GM12878 (cell line): ENCODE measurements around the gene AMZ2. TPM values are rescaled to one million over a fixed set of nuclear protein-coding genes. Genes with fewer than 3 reads are reported as not detected.
"Not testable (repeated sequence)": the region's sequence is repeated elsewhere in the genome, so short reads cannot be mapped to it uniquely, and the experiment has no call there.

ENCODE experiments used
- ATAC-seq: fragments of 200-7000 bp; cut with Tn5 transposase; 3 replicates; pipeline ENCODE4 v1.9.1; 2020; ENCODE audit warnings: mild to moderate bottlenecking, moderate library complexity
- BruUV-seq: library from RNA; stranded (reverse); fragments of 400-500 nt; replicated peaks from 2 replicates; lab custom pipeline; 2021; lab: Mats Ljungman, UMichigan
- CTCF ChIA-PET: fragments of 300-600 bp; sonication (Branson Sonifier 250); formaldehyde crosslinking; extraction: SDS; loops from one replicate; lab custom pipeline; 2021; ENCODE audit warnings: inconsistent platforms; lab: Yijun Ruan, JAX
- POLR2A ChIA-PET: fragments of 350-600 bp; formaldehyde crosslinking; extraction: SDS; loops from one replicate; lab custom pipeline; 2021; ENCODE audit warnings: inconsistent platforms; lab: Charles Lee
- RAD21 ChIA-PET: fragments of 300-600 bp; sonication (Branson Sonifier 250); formaldehyde crosslinking; loops from one replicate; lab custom pipeline; 2023; ENCODE audit warnings: antibody characterized with exemption; ENCODE audit not compliant: unreplicated experiment; lab: Charles Lee
- SMC1A ChIA-PET: fragments of 300-600 bp; sonication (Branson Sonifier 250); formaldehyde crosslinking; loops from one replicate; lab custom pipeline; 2023; ENCODE audit not compliant: unreplicated experiment, uncharacterized antibody; lab: Charles Lee
- DNase-seq: peaks from one replicate; pipeline ENCODE4 v3.0.0-alpha.2; 2011; ENCODE audit warnings: low read depth, low spot score
- FAIRE-seq: peaks from 3 replicates; lab custom pipeline; 2011; peaks lifted over from hg19 to GRCh38; lab: Jason Lieb, UNC
- H2AFZ ChIP-seq: 2 replicates; pipeline ENCODE4 v1.6.0; 2011; ENCODE audit warnings: low read depth, low read length, control low read depth; ENCODE audit not compliant: control insufficient read depth
- H3K27ac ChIP-seq: 2 replicates; pipeline ENCODE4 v1.5.1; 2011; ENCODE audit warnings: control low read depth; ENCODE audit not compliant: control insufficient read depth, insufficient read depth
- H3K27me3 ChIP-seq, 2 experiments: replicated peaks in 1 of 2; 2 replicates each; pipeline versions ENCODE4 v1.6.0 to v1.6.1; 2011; ENCODE audit warnings: low read length in 1 of 2; ENCODE audit not compliant: control insufficient read depth in 2 of 2, insufficient read depth in 2 of 2
- H3K36me3 ChIP-seq, 2 experiments: 2 replicates each; pipeline ENCODE4 v1.5.1; 2011; ENCODE audit warnings: low read length in 1 of 2; ENCODE audit not compliant: control insufficient read depth in 2 of 2, insufficient read depth in 2 of 2
- H3K4me1 ChIP-seq: 2 replicates; pipeline ENCODE4 v1.6.1; 2011; ENCODE audit warnings: mild to moderate bottlenecking, low read length, moderate library complexity, mixed read lengths; ENCODE audit not compliant: control insufficient read depth, insufficient read depth
- H3K4me2 ChIP-seq: 2 replicates; pipeline ENCODE4 v1.6.0; 2011; ENCODE audit warnings: control low read depth; ENCODE audit not compliant: control insufficient read depth, insufficient read depth
- H3K4me3 ChIP-seq: fragments of 200-600 bp; sonication (generic); 2 replicates; pipeline ENCODE4 v1.5.1; 2016
- H3K79me2 ChIP-seq: 2 replicates; pipeline ENCODE4 v1.6.0; 2011; ENCODE audit warnings: low read length; ENCODE audit not compliant: control insufficient read depth, insufficient read depth
- H3K9ac ChIP-seq: 2 replicates; pipeline ENCODE4 v1.8.0; 2011; ENCODE audit warnings: low read length, control low read depth, mixed read lengths; ENCODE audit not compliant: control insufficient read depth, insufficient read depth
- H3K9me3 ChIP-seq: replicated peaks from 3 replicates; pipeline ENCODE4 v1.5.1; 2011; ENCODE audit warnings: mild to moderate bottlenecking, low read length; ENCODE audit not compliant: control insufficient read depth, insufficient read depth
- H4K20me1 ChIP-seq: 2 replicates; pipeline ENCODE4 v1.6.0; 2011; ENCODE audit not compliant: control insufficient read depth, insufficient read depth
- CBFB ChIP-seq: IDR thresholded peaks from 2 replicates; pipeline ENCODE4 v1.6.1; 2016; ENCODE audit warnings: antibody characterized with exemption, low read depth
- EED ChIP-seq: sonication (generic); IDR thresholded peaks from 2 replicates; pipeline ENCODE4 v1.6.1; 2016; ENCODE audit warnings: antibody characterized with exemption, low read depth
- RUNX3 ChIP-seq: IDR thresholded peaks from 2 replicates; pipeline ENCODE4 v1.6.1; 2012; ENCODE audit warnings: low read length, inconsistent platforms
- ZNF274 ChIP-seq: IDR thresholded peaks from one replicate; pipeline ENCODE4 v1.8.0; 2011; ENCODE audit not compliant: insufficient read length, insufficient read depth
- WGBS: methylation state at CpG from one replicate; pipeline ENCODE4 v1.1.6; 2016; ENCODE audit warnings: low lambda C conversion rate; ENCODE audit not compliant: insufficient replicate concordance, insufficient coverage; ENCODE audit errors: missing lambda C conversion rate; 5-methylcytosine and 5-hydroxymethylcytosine counted together
- in situ Hi-C: fragments of 300-500 bp; cut with MboI; formaldehyde crosslinking; loops from 9 replicates; pipeline ENCODE4 v1.14.3; 2018; ENCODE audit warnings: mixed read lengths
- intact Hi-C: fragments of 100-400 bp; cut with micrococcal nuclease; formaldehyde crosslinking; loops from one replicate; pipeline ENCODE4 v1.14.2; 2022; ENCODE audit not compliant: unreplicated experiment
- polyA plus RNA-seq, 11 experiments: library from polyadenylated mRNA; depleted of rRNA in 4 of 11; unstranded in 6 of 11; stranded (reverse) in 5 of 11; fragments of >200 nt; fragmentation: Nextera tagmentation in 4 of 11; fragmentation: Illumina TruSeq in 1 of 11; extraction: Ambion mirVana in 4 of 11; extraction: Trizol in 1 of 11; gene quantifications; 1 replicate in 1 of 11; 2 replicates in 10 of 11; pipeline versions ENCODE4 v1.2.1 to v1.2.3, GENCODE V29; 2011 to 2016; ENCODE audit warnings: inconsistent platforms in 2 of 11, missing spikeins in 2 of 11, low read depth in 1 of 11
- total RNA-seq, 4 experiments: library from RNA; depleted of rRNA in 3 of 4; stranded (reverse); fragments of >200 nt in 3 of 4; fragmentation: Illumina TruSeq in 1 of 4; extraction: Trizol in 1 of 4; gene quantifications; 2 replicates each; pipeline versions ENCODE4 v1.2.1 to v1.2.3, GENCODE V29; 2013 to 2021
- TF ChIP-seq, protein P1 (sequence below): fragments of 450-650 bp; IDR thresholded peaks from 2 replicates; pipeline ENCODE4 v1.6.1; 2018; ENCODE audit warnings: mild to moderate bottlenecking, low read depth, moderate library complexity; ENCODE audit not compliant: partially characterized antibody
- TF ChIP-seq, protein P2 (sequence below), 3 experiments: IDR thresholded peaks in 2 of 3; conservative IDR thresholded peaks in 1 of 3; 2 replicates each; pipeline ENCODE4 v1.5.1; 2011; ENCODE audit warnings: low read depth in 3 of 3, low read length in 3 of 3, mild to moderate bottlenecking in 3 of 3, control low read depth in 2 of 3, moderate library complexity in 2 of 3, inconsistent platforms in 1 of 3, mixed read lengths in 1 of 3; ENCODE audit not compliant: control insufficient read depth in 2 of 3, insufficient read depth in 1 of 3; ENCODE audit errors: extremely low read depth in 1 of 3

Gene AMZ2
- total and polyA plus RNA-seq, 10 of the 15 experiments (the other 5 are each of a cell fraction or from before 2014, with no cell fraction given) = 79.1 to 189 (median 126) TPM

DNA sequence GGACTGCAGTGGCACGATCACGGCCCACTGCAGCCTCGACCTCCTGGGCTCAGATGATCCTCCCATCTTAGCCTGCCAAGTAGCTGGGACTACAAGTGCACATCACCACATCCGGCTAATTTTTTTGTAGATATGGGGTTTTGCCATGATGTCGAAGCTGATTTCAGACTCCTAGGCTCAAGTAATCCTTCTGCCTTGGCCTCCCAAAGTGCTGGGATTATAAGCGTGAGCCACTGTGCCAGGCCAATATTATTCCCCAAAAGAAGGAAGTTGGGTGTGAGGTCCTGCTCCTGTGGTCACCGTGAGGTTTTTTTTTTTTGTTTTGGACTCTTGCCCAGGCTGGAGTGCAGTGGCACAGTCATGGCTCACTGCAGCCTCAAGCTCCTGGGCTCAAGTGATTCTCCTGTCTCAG is 1.5 kb downstream of the AMZ2 start:
- TF ChIP-seq EED (0 out of 2 replicates have a peak, but pooled peaks have one; percentile 23), ZNF274 (no peak), RUNX3 (peak; percentile 40), CBFB (0 out of 2 replicates have a peak, but pooled peaks have one; percentile 10)
- TF ChIP-seq, protein P1, sequence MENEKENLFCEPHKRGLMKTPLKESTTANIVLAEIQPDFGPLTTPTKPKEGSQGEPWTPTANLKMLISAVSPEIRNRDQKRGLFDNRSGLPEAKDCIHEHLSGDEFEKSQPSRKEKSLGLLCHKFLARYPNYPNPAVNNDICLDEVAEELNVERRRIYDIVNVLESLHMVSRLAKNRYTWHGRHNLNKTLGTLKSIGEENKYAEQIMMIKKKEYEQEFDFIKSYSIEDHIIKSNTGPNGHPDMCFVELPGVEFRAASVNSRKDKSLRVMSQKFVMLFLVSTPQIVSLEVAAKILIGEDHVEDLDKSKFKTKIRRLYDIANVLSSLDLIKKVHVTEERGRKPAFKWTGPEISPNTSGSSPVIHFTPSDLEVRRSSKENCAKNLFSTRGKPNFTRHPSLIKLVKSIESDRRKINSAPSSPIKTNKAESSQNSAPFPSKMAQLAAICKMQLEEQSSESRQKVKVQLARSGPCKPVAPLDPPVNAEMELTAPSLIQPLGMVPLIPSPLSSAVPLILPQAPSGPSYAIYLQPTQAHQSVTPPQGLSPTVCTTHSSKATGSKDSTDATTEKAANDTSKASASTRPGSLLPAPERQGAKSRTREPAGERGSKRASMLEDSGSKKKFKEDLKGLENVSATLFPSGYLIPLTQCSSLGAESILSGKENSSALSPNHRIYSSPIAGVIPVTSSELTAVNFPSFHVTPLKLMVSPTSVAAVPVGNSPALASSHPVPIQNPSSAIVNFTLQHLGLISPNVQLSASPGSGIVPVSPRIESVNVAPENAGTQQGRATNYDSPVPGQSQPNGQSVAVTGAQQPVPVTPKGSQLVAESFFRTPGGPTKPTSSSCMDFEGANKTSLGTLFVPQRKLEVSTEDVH = no peak
- TF ChIP-seq, protein P2, sequence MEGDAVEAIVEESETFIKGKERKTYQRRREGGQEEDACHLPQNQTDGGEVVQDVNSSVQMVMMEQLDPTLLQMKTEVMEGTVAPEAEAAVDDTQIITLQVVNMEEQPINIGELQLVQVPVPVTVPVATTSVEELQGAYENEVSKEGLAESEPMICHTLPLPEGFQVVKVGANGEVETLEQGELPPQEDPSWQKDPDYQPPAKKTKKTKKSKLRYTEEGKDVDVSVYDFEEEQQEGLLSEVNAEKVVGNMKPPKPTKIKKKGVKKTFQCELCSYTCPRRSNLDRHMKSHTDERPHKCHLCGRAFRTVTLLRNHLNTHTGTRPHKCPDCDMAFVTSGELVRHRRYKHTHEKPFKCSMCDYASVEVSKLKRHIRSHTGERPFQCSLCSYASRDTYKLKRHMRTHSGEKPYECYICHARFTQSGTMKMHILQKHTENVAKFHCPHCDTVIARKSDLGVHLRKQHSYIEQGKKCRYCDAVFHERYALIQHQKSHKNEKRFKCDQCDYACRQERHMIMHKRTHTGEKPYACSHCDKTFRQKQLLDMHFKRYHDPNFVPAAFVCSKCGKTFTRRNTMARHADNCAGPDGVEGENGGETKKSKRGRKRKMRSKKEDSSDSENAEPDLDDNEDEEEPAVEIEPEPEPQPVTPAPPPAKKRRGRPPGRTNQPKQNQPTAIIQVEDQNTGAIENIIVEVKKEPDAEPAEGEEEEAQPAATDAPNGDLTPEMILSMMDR (IDR thresholded peaks at IDR 0.05 in 2 of 3, conservative IDR thresholded peaks at IDR 0.05 in 1 of 3; ENCODE audit: control insufficient read depth in 2 of 3, extremely low read depth in 1 of 3, insufficient read depth in 1 of 3, low read depth in 3 of 3, low read length in 3 of 3) = no peak
- Histone ChIP-seq H3K27me3 (no peaks in the 10 kb centered on the region), H2AFZ (no peak overlapping the region), H3K4me2 (peak overlapping the region; percentile 73), H3K4me1 (peaks cover 10% of the 10 kb centered on the region), H3K9ac (peak overlapping the region; percentile 1; the same call in 1 of the 2 replicates), H3K27ac (peak overlapping the region; percentile 91; the same call in 1 of the 2 replicates), H3K9me3 (no peaks in the 10 kb centered on the region), H3K4me3 (peak overlapping the region; percentile 85), H3K79me2 (peaks cover 16% of the 10 kb centered on the region), H4K20me1 (no peaks in the 10 kb centered on the region), H3K36me3 (peaks cover 0 to 7% of the 10 kb centered on the region in 2 experiments; a peak in 1 of 4 replicates)
- 2% methylated on average over 7 of the region's 7 CpGs for WGBS
- ATAC-seq = no peak
- CTCF ChIA-PET = interaction anchor here (1.0 to 3.9 kb wide), 14 partner anchors 8 to 218 kb away, joined by 3 to 32 read pairs (median 4); partner anchors contain the start of gene WIPI1
- DNase-seq = no peak
- in situ Hi-C loops = no loop called here
- RAD21 ChIA-PET = interaction anchor here (0.7 to 4.2 kb wide), 10 partner anchors 10 to 217 kb away, joined by 3 to 46 read pairs (median 11); partner anchors contain the start of genes ARSG, SLC16A6 and WIPI1
- BruUV-seq = no TSS peak
- no peak for FAIRE-seq
- SMC1A ChIA-PET = interaction anchor here (0.9 to 4.9 kb wide), 11 partner anchors 10 to 218 kb away, joined by 3 to 59 read pairs (median 5); partner anchors contain the start of gene WIPI1
- intact Hi-C loops = loop anchor here (5.0 kb wide), 3 partner anchors 42 to 67 kb away; partner anchors contain the start of genes ARSG and SLC16A6
- POLR2A ChIA-PET = interaction anchor here (0.7 to 5.6 kb wide), 9 partner anchors 10 to 213 kb away, joined by 3 to 66 read pairs (median 27); partner anchors contain the start of genes SLC16A6 and WIPI1

DNA sequence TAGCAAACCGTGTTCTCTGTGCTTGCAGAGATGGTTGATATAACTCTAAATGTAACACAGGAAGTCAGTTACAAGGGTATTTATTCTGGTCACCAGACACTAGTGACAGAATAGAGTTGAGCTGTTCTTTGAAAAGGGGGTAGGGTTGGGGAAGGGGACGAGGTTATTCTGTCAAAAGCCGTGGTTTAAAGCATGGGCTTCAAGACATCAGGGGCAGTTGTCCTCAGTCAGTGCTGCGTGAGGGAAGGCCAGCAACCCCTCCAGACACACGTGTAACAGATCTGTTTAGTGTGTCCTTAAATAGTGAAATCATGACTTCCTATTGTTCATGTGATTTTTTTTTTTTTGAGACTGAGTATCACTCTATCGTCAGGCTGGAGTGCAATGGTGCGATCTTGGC is 5.6 kb downstream of the AMZ2 start:
- SMC1A ChIA-PET = interaction anchor here (1.1 to 3.7 kb wide), 3 partner anchors 16 to 72 kb away, joined by 3 to 13 read pairs (median 8); no protein-coding TSS in a partner anchor
- in situ Hi-C loops, BruUV-seq, H3K79me2 ChIP-seq, H3K27me3 ChIP-seq, H4K20me1 ChIP-seq, ATAC-seq, H2AFZ ChIP-seq, H3K9ac ChIP-seq, H3K4me1 ChIP-seq, H3K36me3 ChIP-seq, RAD21 ChIA-PET, POLR2A ChIA-PET, H3K4me2 ChIP-seq, H3K4me3 ChIP-seq, intact Hi-C loops, DNase-seq, H3K9me3 ChIP-seq: not testable (repeated sequence)
- CTCF ChIA-PET = interaction anchor here (1.4 kb wide), 1 partner anchor 145 kb away, joined by 3 read pairs; no protein-coding TSS in a partner anchor
- peak; percentile 7 for FAIRE-seq
- peak overlapping the region; percentile 20; the same call in 1 of the 2 replicates for H3K27ac ChIP-seq
- 63% methylated on average over 7 of the region's 7 CpGs for WGBS
